Stimulated activated CD4-positive, alpha-beta T cell treated with anti-CD3 and anti-CD28 coated beads, TNF-alpha, amount 100 ng/mL, for 48 hours (primary cell): Measurements from ENCODE around the gene CUTA.

ENCODE experiments used
- DNase-seq, 3 donors: peaks; one replicate each; pipeline ENCODE4 v3.0.0-alpha.2; 2020; ENCODE audit warnings: low read depth in 3 of 3

Gene CUTA

GRCh38 chr6:33417903-33418689 lies at the start of gene CUTA:
Gene CUTA (minus strand): TSS chr6:33418107. CDS start chr6:33418000, 107 bp downstream.
- DNase-seq, result peak; percentile 95 to 99 (median 96)

- DNase-seq, result no peak
Measured at GRCh38 chr6:33467091-33467490, 49.2 kb upstream of the CUTA start.

- DNase-seq, result no peak
Measured at GRCh38 chr6:33466075-33466735, 48.3 kb upstream of the CUTA start.

GRCh38 chr6:33459226-33459625 lies 41.3 kb upstream of the CUTA start:
- DNase-seq, result no peak

- DNase-seq, result no peak
Measured at GRCh38 chr6:33458676-33459075, 40.8 kb upstream of the CUTA start.

GRCh38 chr6:33456156-33456555 lies 38.2 kb upstream of the CUTA start:
- no peak for DNase-seq

GRCh38 chr6:33455051-33455450 lies 37.1 kb upstream of the CUTA start:
- no peak for DNase-seq

- peak; percentile 84 to 92 (median 91) for DNase-seq
Measured at GRCh38 chr6:33454009-33454946, 36.4 kb upstream of the CUTA start, which contains the start of gene ZBTB9. Gene ZBTB9 (plus strand): TSS chr6:33454576. CDS start chr6:33455101, 525 bp downstream.

- DNase-seq, result no peak
Measured at GRCh38 chr6:33453393-33454008, 35.6 kb upstream of the CUTA start.

GRCh38 chr6:33452496-33452895 lies 34.6 kb upstream of the CUTA start:
- no peak for DNase-seq

GRCh38 chr6:33451606-33452005 lies 33.7 kb upstream of the CUTA start:
- no peak for DNase-seq

- DNase-seq, result no peak
Measured at GRCh38 chr6:33450434-33450833, 32.5 kb upstream of the CUTA start.

GRCh38 chr6:33446356-33446755 lies 28.4 kb upstream of the CUTA start:
- no peak for DNase-seq

GRCh38 chr6:33445119-33445603 lies 27.3 kb upstream of the CUTA start:
- DNase-seq, result no peak

- DNase-seq, result no peak
Measured at GRCh38 chr6:33443619-33444504, 26.0 kb upstream of the CUTA start.

- no peak for DNase-seq
Measured at GRCh38 chr6:33443025-33443424, 25.1 kb upstream of the CUTA start.

GRCh38 chr6:33442283-33442682 lies 24.4 kb upstream of the CUTA start:
- no peak for DNase-seq

GRCh38 chr6:33441457-33441856 lies 23.6 kb upstream of the CUTA start:
- no peak for DNase-seq

- no peak for DNase-seq
Measured at GRCh38 chr6:33440649-33441309, 22.9 kb upstream of the CUTA start.
